ENCODE results near the gene ARFRP1. TPM values are rescaled to one million over a fixed set of nuclear protein-coding genes. Genes with fewer than 3 reads are reported as not detected.

ARFRP1 gene
- total and polyA plus RNA-seq, 2 of the 13 experiments (the other 11 are each of a cell fraction or from before 2014, with no cell fraction given) = 32.0 to 51.1 TPM

GRCh38 chr20:63739130-63740069 lies 31.6 kb upstream of the ARFRP1 start, which contains the start of gene SLC2A4RG (continued):
- TF ChIP-seq ZNF597 (CRISPR knock-in tag; IDR thresholded peaks at IDR 0.05) (no peak), GMEB1 (CRISPR knock-in tag; IDR thresholded peaks at IDR 0.05; ENCODE audit: borderline replicate concordance) (peak; percentile 72), ZFP1 (CRISPR knock-in tag; IDR thresholded peaks at IDR 0.05) (peak; percentile 69; the same call in 1 of the 2 replicates), RFXANK (CRISPR knock-in tag; IDR thresholded peaks at IDR 0.05) (peak; percentile 66; the same call in 1 of the 2 replicates), THYN1 (CRISPR knock-in tag; IDR thresholded peaks at IDR 0.05; ENCODE audit: borderline replicate concordance, low read depth) (no peak), REPIN1 (CRISPR knock-in tag; IDR thresholded peaks at IDR 0.05; ENCODE audit: borderline replicate concordance, low read depth) (peak; percentile 78), GPN1 (CRISPR knock-in tag; IDR thresholded peaks at IDR 0.05; ENCODE audit: borderline replicate concordance) (no peak), PLRG1 (conservative IDR thresholded peaks at IDR 0.05) (no peak), TFE3 (CRISPR knock-in tag; IDR thresholded peaks at IDR 0.05) (peak; percentile 83), SMC3 (IDR thresholded peaks at IDR 0.05; ENCODE audit: low read length) (no peak), ZNF350 (CRISPR knock-in tag; IDR thresholded peaks at IDR 0.05; ENCODE audit: borderline replicate concordance, low read depth) (peak; percentile 95), MEF2D (CRISPR knock-in tag; IDR thresholded peaks at IDR 0.05) (peak; percentile 72; the same call in 1 of the 2 replicates), HOMEZ (CRISPR knock-in tag; IDR thresholded peaks at IDR 0.05; ENCODE audit: low read depth) (0 out of 2 replicates have a peak, but pooled peaks have one; percentile 16), MYC (CRISPR knock-in tag; IDR thresholded peaks at IDR 0.05; ENCODE audit: borderline replicate concordance) (peak; percentile 91), ZGPAT (CRISPR knock-in tag; IDR thresholded peaks at IDR 0.05) (peak; percentile 97), CREB1 (IDR thresholded peaks at IDR 0.05) (no peak), CREB1 (CRISPR knock-in tag; IDR thresholded peaks at IDR 0.05) (no peak), GMEB2 (CRISPR knock-in tag; IDR thresholded peaks at IDR 0.05; ENCODE audit: low read depth) (peak; percentile 36; the same call in 1 of the 2 replicates), EEA1 (CRISPR knock-in tag; IDR thresholded peaks at IDR 0.05; ENCODE audit: borderline replicate concordance) (no peak; the same call in 1 of the 2 replicates), KDM6A (CRISPR knock-in tag; IDR thresholded peaks at IDR 0.05; ENCODE audit: low read depth) (peak; percentile 68; the same call in 1 of the 2 replicates), ELF3 (CRISPR knock-in tag; IDR thresholded peaks at IDR 0.05) (peak; percentile 63; the same call in 1 of the 2 replicates)
